Activated T-cell treated with anti-CD3 and anti-CD28 coated beads, Interleukin-2, amount 50 U/mL, for 72 hours (primary cell): Measurements from ENCODE around the gene ZBTB7C. TPM values are rescaled to one million over a fixed set of nuclear protein-coding genes. Genes with fewer than 3 reads are reported as not detected.
"Not testable (repeated sequence)": the region's sequence is repeated elsewhere in the genome, so short reads cannot be mapped to it uniquely, and the experiment has no call there.

ENCODE experiments used
- ATAC-seq, 2 donors: fragments of 150-1000 bp; cut with Tn5 transposase; replicated peaks in 1 of 2; 2 replicates each; pipeline ENCODE4 v1.10.0; 2021; ENCODE audit warnings: moderate library complexity in 2 of 2, mild to moderate bottlenecking in 1 of 2
- DNase-seq, 2 donors: peaks; one replicate each; pipeline ENCODE4 v3.0.0; 2021 to 2022; ENCODE audit warnings: mixed read lengths in 1 of 2
- H3K27ac Mint-ChIP-seq: one replicate; pipeline ENCODE4 v1.8.0; 2022; ENCODE audit warnings: mild to moderate bottlenecking, moderate library complexity, mixed read lengths
- H3K27me3 Mint-ChIP-seq: one replicate; pipeline ENCODE4 v1.8.0; 2022; ENCODE audit warnings: low read depth, mixed read lengths
- H3K36me3 Mint-ChIP-seq, 2 donors: one replicate each; pipeline ENCODE4 v1.8.0; 2022; ENCODE audit warnings: mixed read lengths in 2 of 2, mild to moderate bottlenecking in 1 of 2; ENCODE audit not compliant: insufficient read depth in 2 of 2
- H3K4me1 Mint-ChIP-seq: one replicate; pipeline ENCODE4 v1.8.0; 2022; ENCODE audit warnings: low read depth, mixed read lengths
- H3K4me3 Mint-ChIP-seq, 2 donors: one replicate each; pipeline ENCODE4 v1.8.0; 2022; ENCODE audit warnings: mild to moderate bottlenecking in 2 of 2, mixed read lengths in 2 of 2, moderate library complexity in 2 of 2
- H3K9me3 Mint-ChIP-seq, 2 donors: one replicate each; pipeline ENCODE4 v1.8.0; 2022; ENCODE audit warnings: mixed read lengths in 2 of 2
- total RNA-seq, 2 donors: library from RNA; stranded (reverse); gene quantifications; one replicate each; pipeline ENCODE4 v1.2.3, GENCODE V29; 2022

ZBTB7C gene
- total RNA-seq, 2 donors from 2014 or later, result 0.05 TPM; not detected in 1

GRCh38 chr18:48297139-48297538, 112.0 kb downstream of the ZBTB7C start:
- H3K27me3 Mint-ChIP-seq, result no peaks in the 10 kb centered on the region
- no peaks in the 10 kb centered on the region for H3K36me3 Mint-ChIP-seq
- no peak overlapping the region for H3K27ac Mint-ChIP-seq
- peaks cover 11% of the 10 kb centered on the region for H3K4me1 Mint-ChIP-seq
- ATAC-seq (no peak), DNase-seq (no peak)
- no peak overlapping the region for H3K4me3 Mint-ChIP-seq
- no peaks in the 10 kb centered on the region for H3K9me3 Mint-ChIP-seq

- no peaks in the 10 kb centered on the region for H3K27me3 Mint-ChIP-seq
- H3K36me3 Mint-ChIP-seq, result no peaks in the 10 kb centered on the region
- H3K4me1 Mint-ChIP-seq, result peaks cover 11% of the 10 kb centered on the region
- H3K9me3 Mint-ChIP-seq, result no peaks in the 10 kb centered on the region
- no peak overlapping the region for H3K4me3 Mint-ChIP-seq
- H3K27ac Mint-ChIP-seq, result no peak overlapping the region
- DNase-seq (no peak), ATAC-seq (no peak)
These were observed 112.6 kb downstream of the ZBTB7C start for GRCh38 chr18:48296581-48296980.

- peaks cover 7% of the 10 kb centered on the region for H3K4me1 Mint-ChIP-seq
- H3K9me3 Mint-ChIP-seq, result no peaks in the 10 kb centered on the region
- DNase-seq (no peak), ATAC-seq (no peak)
- no peaks in the 10 kb centered on the region for H3K27me3 Mint-ChIP-seq
- H3K4me3 Mint-ChIP-seq, result no peak overlapping the region
- H3K27ac Mint-ChIP-seq, result no peak overlapping the region
- no peaks in the 10 kb centered on the region for H3K36me3 Mint-ChIP-seq
These were observed 113.4 kb downstream of the ZBTB7C start for GRCh38 chr18:48295586-48296311.

- H3K4me3 Mint-ChIP-seq, result no peak overlapping the region
These were observed 114.1 kb downstream of the ZBTB7C start for GRCh38 chr18:48294899-48295585.

GRCh38 chr18:48293954-48294898, 115.0 kb downstream of the ZBTB7C start:
- Mint-ChIP-seq H3K36me3 (no peaks in the 10 kb centered on the region), H3K27me3 (no peaks in the 10 kb centered on the region), H3K27ac (no peak overlapping the region), H3K4me1 (no peaks in the 10 kb centered on the region), H3K4me3 (no peak overlapping the region), H3K9me3 (no peaks in the 10 kb centered on the region)
- ATAC-seq (no peak), DNase-seq (no peak)

More at GRCh38 chr18:48294899-48295585, 114.1 kb downstream of the ZBTB7C start:
- DNase-seq (no peak), ATAC-seq (no peak)
- Mint-ChIP-seq H3K9me3 (no peaks in the 10 kb centered on the region), H3K4me1 (peaks cover under 1% of the 10 kb centered on the region), H3K27ac (no peak overlapping the region), H3K36me3 (no peaks in the 10 kb centered on the region), H3K27me3 (no peaks in the 10 kb centered on the region)

- no peak for ATAC-seq
- H3K9me3 Mint-ChIP-seq, result no peaks in the 10 kb centered on the region
These were observed 116.3 kb downstream of the ZBTB7C start for GRCh38 chr18:48292782-48293424.

GRCh38 chr18:48292229-48292628, 117.0 kb downstream of the ZBTB7C start:
- Mint-ChIP-seq H3K27me3 (no peaks in the 10 kb centered on the region), H3K9me3 (no peaks in the 10 kb centered on the region), H3K4me3 (no peak overlapping the region), H3K36me3 (no peaks in the 10 kb centered on the region), H3K4me1 (no peaks in the 10 kb centered on the region), H3K27ac (no peak overlapping the region)
- no peak for ATAC-seq
- no peak for DNase-seq

More at GRCh38 chr18:48292782-48293424, 116.3 kb downstream of the ZBTB7C start:
- DNase-seq, result no peak
- H3K27me3 Mint-ChIP-seq, result no peaks in the 10 kb centered on the region
- H3K27ac Mint-ChIP-seq, result no peak overlapping the region
- H3K4me1 Mint-ChIP-seq, result no peaks in the 10 kb centered on the region
- H3K36me3 Mint-ChIP-seq, result no peaks in the 10 kb centered on the region
- no peak overlapping the region for H3K4me3 Mint-ChIP-seq

GRCh38 chr18:48290162-48290926, 118.8 kb downstream of the ZBTB7C start:
- peaks cover 0 to 2% of the 10 kb centered on the region in 2 donors for H3K9me3 Mint-ChIP-seq
- ATAC-seq, result no peak
- H3K27ac Mint-ChIP-seq, result no peak overlapping the region
- no peaks in the 10 kb centered on the region for H3K27me3 Mint-ChIP-seq
- no peak for DNase-seq
- H3K4me1 Mint-ChIP-seq, result no peaks in the 10 kb centered on the region
- no peaks in the 10 kb centered on the region for H3K36me3 Mint-ChIP-seq
- H3K4me3 Mint-ChIP-seq, result no peak overlapping the region

GRCh38 chr18:48284743-48285142, 124.4 kb downstream of the ZBTB7C start:
- H3K36me3 Mint-ChIP-seq, result no peaks in the 10 kb centered on the region
- no peaks in the 10 kb centered on the region for H3K4me1 Mint-ChIP-seq
- no peak for ATAC-seq
- H3K27ac Mint-ChIP-seq, result no peak overlapping the region
- H3K27me3 Mint-ChIP-seq, result peaks cover 7% of the 10 kb centered on the region
- H3K9me3 Mint-ChIP-seq, result peaks cover 0 to 3% of the 10 kb centered on the region in 2 donors
- H3K4me3 Mint-ChIP-seq, result no peak overlapping the region
- DNase-seq, result no peak

- H3K27me3 Mint-ChIP-seq, result peaks cover 10% of the 10 kb centered on the region
- not testable (repeated sequence) for H3K27ac Mint-ChIP-seq, H3K36me3 Mint-ChIP-seq, H3K4me3 Mint-ChIP-seq, H3K9me3 Mint-ChIP-seq, H3K4me1 Mint-ChIP-seq, ATAC-seq, DNase-seq
These were observed 125.2 kb downstream of the ZBTB7C start for GRCh38 chr18:48284011-48284410.

GRCh38 chr18:48281460-48281859, 127.7 kb downstream of the ZBTB7C start:
- H3K4me3 Mint-ChIP-seq, H3K4me1 Mint-ChIP-seq, H3K9me3 Mint-ChIP-seq, H3K27ac Mint-ChIP-seq, H3K36me3 Mint-ChIP-seq, ATAC-seq, DNase-seq: not testable (repeated sequence)
- peaks cover 10% of the 10 kb centered on the region for H3K27me3 Mint-ChIP-seq

GRCh38 chr18:48279312-48279711, 129.9 kb downstream of the ZBTB7C start:
- Mint-ChIP-seq H3K27ac (no peak overlapping the region), H3K4me1 (no peaks in the 10 kb centered on the region), H3K36me3 (no peaks in the 10 kb centered on the region), H3K4me3 (no peak overlapping the region), H3K9me3 (no peaks in the 10 kb centered on the region), H3K27me3 (peaks cover 10% of the 10 kb centered on the region)
- ATAC-seq, result no peak
- no peak for DNase-seq
